HG03175 (cell line): ENCODE measurements around the gene CCDC78.
A peak's percentile ranks its signal among the peaks of the same experiment; 100 is the strongest.
"Not testable (repeated sequence)": the region's sequence is repeated elsewhere in the genome, so short reads cannot be mapped to it uniquely, and the experiment has no call there.

Experiments
- ATAC-seq: cut with Tn5 transposase; IDR thresholded peaks from one replicate; pipeline ENCODE4 v1.9.1; 2021; ENCODE audit warnings: mild to moderate bottlenecking, moderate library complexity; ENCODE audit not compliant: unreplicated experiment

Gene CCDC78

DNA sequence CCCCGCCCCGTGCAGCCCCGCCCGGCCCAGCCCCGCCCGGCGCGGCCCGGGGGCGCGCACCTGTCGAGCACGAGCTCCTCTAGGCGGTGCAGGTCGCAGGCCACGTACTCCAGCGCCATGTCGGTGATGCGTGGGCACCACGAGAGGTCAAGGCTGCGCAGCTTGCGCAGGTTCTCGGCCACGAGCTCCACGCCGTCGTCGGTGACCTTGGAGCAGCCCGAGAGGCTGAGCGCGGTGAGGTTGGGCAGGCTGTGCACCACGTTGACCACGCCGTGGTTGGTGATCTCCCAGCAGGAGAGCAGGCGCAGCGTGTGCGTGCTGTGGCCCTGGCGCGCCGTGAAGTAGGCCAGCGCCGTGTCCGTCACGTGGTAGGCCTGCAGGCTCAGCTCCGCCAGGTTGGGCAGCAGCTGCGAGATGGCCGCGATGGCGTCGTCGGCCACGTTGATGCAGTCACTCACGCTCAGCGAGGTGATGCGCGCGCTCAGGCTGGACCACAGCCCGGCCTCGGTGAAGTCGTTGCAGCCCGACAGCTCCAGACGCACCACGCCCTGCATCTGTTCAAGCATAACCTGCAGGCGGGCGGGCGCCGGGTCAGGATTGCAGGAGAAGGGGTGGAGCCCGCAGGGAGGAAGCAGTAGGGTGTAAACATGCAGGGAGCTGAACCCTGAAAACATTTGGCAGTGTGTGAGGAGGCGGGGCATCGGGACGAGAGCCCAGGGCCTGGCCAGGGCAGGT is 30.7 kb downstream of the CCDC78 start:
- ATAC-seq = no peak

DNA sequence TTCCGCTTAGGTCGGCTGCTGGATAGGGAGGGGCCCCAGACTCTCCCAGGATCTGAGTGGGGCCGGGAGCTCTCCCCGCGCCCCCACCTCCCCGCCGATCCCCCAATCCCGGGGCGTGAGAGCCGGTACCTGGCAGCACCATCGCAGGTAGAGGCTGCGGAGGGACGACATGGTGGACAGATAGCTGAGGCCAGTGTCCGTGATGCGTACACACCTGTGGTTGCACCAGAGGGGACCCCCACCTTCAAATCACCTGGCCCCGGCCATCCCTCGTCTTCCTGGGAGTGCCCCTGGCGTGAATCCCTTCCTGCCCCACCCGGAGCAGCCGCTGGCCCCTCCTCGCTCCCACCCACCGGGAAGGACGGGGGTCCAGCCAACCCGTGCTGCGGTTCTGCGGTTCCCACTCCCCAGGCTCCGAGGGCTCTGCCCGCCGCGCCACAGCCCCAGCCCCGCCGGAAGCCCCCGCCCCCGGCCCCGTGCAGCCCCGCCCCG is 31.3 kb downstream of the CCDC78 start:
- no peak for ATAC-seq

- no peak for ATAC-seq
These were observed 31.9 kb downstream of the CCDC78 start for GRCh38 chr16:694187-694862.

DNA sequence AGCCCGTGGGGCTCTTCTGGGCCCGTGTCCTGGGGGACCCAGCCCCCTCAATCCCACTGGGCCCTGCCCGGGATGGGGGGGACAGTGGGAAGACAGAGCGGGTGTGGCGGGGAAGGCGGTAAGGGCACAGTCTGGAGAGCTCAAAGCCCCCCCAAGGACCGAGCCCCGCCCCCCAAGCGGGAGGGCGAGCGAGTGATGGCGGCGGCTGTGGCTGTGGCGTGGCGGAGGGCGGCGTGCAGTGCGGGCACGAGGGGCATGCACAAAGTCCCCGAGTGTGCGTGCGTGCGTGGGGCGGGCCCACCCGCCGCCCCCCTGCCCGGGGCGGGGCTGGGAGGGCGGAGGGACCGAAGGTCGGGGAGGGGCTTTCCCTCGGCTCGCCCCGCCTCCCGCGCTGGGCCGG is 32.5 kb downstream of the CCDC78 start:
- no peak for ATAC-seq

- no peak for ATAC-seq
These were observed 32.9 kb downstream of the CCDC78 start for GRCh38 chr16:693364-693763.

DNA sequence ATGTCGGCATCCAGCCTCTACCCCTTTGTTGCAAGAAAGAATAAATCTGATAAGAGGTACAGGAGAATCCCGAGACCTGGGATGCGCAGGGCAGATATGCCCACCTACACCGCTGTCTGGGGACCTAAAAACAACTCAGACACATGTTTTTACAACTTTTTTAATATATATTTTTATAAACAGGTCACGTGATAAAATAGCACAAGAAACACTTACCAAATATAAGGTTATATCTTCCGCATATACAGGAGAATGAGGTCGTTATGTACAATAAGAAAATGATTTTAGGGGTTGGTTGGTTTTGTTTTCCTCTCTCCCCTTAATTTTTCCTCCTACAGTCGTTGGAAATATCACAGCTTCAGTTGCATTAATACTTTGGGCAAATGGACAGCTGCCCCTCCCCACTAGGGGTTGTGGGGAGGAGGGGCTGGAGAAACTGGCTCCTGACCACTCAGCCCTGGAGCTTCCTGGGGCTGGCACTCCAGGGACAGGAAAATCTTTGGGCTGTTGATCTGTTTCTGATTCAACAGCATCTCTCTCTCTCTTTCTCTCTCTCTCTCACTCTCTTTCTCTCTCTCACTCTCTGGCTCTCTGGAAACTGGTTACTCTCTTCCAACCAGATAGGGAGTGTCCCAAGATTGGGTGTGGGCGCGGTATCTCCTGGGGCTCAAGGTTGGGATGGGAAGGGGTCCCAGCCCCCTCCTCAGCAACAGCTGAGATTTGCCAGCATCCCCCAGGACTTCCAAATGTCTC is 33.7 kb downstream of the CCDC78 start:
- ATAC-seq = no peak

GRCh38 chr16:691242-691641 is 35.0 kb downstream of the CCDC78 start:
- ATAC-seq = not testable (repeated sequence)

DNA sequence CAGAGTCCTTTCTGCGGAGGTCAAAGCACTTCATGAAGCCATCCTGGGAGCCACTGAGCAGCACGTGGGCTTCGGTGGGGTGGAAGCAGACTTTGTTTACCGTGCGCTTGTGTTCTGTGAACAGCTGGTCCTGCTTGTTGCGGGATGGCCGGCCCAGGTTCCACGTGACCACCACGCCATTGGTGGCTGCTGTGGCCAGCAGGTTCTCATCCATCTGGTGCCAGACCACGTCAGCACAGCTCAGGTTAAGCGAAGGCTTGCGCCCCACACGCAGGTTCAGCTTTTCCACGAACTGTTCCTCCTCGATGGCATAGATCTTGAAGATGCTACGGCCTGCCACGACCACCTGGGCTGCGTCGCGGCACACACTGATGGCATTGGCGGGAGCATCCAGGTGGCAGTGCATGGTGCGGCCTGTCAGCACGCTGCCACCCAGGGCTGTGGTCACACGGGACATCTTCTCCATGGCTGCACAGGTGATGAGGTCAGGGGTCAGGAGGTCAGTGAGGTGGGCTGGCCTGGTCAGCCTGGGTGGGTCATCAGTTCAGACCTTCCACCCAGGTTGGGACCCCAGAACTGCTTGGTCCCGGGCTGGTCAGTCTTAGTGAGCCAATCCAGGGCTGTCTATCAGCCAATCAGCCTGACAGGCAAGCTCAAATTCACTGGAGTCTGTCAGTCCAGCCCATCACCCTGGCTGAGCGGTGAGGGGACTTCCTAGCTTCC is 36.9 kb downstream of the CCDC78 start:
- ATAC-seq = no peak

DNA sequence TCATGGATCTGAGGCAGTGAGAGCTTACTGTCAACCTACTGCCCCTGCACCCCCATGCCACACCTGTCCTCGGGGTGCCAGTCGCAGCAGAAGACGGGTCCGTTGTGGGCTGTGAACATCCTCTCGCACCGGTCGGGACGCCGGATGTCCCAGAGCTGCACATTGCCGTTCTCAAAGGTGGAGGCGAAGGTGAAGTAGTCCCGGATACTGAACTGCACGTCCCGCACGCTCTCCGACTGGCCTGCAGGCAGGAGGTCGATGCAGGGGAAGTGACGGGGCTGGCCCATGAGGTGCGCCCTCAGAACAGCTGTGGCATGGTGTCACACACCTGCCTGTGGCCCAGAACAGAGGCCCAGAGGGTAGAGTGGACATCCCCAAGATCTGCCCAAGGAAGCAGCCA is 38.7 kb downstream of the CCDC78 start:
- no peak for ATAC-seq

- no peak for ATAC-seq
These were observed 39.6 kb downstream of the CCDC78 start for GRCh38 chr16:686459-687260.

DNA sequence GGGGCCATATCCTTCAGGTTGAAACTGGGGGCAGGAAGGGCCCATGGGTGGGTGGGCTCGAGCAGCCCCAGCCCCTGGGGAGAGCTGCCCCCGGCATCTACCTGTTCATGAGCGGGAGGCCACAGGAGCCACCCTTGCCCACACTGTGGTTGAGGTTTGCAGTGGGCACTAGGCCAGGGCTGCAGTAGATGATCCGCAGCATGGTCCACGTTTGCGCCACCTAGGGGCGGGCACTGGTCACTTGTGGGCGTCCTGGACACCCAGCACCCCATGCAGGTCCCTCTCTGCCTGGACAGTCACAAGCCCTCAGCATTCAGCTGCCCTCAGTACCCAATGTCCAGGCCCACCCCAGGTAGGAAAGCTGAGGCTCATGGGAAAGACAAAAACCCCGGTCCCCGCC is 40.3 kb downstream of the CCDC78 start:
- ATAC-seq = no peak

- ATAC-seq = no peak
These were observed 41.1 kb downstream of the CCDC78 start for GRCh38 chr16:684961-685696.

DNA sequence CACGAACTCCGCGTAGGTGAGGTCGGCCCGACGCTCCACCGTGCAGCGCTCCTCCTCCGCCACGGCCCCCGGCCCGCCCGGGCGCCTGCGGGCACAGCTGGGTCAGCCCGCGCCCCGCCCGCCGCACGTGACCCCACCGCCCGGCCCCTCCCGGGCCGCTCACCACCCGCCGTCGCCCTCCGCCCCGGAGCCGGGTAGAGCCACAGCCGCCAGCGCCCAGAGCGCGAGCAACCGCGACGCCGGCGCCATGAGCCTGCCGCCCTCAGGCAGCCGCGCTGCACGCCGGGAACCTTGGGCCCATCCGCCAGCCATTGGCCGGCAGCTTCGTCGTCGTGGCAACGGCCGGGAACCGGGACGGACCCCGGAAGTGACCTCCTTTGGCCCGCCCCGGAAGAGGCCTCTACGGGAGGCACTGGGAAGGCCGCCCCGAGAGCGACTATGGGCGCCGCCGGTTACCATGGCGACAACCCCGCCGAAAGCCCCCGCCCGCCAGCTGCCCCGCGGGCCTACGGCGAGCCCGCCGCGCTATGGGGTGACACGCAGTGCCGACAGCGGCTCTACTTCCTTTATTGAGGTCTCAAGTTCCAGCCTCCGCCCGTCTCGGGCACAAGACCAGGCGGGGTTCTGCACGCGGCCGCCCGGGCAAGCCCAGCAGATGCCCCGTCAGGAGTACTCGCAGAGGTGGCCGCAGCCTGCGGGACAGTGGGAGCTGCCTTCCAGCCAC is 42.0 kb downstream of the CCDC78 start, which contains the start of gene JMJD8:
Gene JMJD8, minus strand, starts transcription at position 264 of the 724 bp plus-strand sequence. Its CDS starts 15 bp downstream, at position 249.
- peak; percentile 65 for ATAC-seq

DNA sequence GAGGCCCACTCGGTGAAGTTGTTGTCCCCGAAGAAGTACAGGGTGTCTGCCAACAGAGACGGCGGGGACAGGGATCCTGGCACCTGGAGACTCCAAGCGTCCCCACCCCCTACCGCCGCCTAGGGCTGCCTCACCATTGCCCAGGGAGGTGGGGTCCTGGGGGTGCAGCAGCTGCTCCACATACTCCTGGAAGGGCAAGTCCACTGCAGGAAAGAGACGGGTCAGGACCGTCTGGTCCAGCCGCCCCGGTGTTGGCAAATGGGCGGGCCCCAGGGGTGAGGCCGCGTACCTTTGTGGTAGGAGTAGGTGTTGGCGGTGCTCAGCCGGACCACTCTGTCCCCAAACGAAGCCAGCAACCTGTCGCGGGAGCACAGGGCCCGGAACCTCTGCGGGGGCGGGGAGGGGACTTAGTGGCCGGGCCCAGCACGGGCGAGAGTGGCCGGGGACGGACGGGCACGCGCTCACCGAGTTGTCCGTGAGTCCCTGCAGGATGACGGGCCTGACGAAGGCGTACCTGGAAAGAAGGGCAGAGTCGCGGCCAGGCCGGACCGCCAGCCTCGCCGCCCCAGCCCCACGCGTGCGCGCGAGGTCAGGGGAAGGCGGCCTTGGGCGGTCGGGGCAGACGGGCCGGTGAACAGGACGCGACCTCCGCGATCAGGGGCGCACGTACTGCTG is 42.7 kb downstream of the CCDC78 start:
- ATAC-seq = no peak

GRCh38 chr16:682493-683395 is 43.5 kb downstream of the CCDC78 start:
- no peak for ATAC-seq

DNA sequence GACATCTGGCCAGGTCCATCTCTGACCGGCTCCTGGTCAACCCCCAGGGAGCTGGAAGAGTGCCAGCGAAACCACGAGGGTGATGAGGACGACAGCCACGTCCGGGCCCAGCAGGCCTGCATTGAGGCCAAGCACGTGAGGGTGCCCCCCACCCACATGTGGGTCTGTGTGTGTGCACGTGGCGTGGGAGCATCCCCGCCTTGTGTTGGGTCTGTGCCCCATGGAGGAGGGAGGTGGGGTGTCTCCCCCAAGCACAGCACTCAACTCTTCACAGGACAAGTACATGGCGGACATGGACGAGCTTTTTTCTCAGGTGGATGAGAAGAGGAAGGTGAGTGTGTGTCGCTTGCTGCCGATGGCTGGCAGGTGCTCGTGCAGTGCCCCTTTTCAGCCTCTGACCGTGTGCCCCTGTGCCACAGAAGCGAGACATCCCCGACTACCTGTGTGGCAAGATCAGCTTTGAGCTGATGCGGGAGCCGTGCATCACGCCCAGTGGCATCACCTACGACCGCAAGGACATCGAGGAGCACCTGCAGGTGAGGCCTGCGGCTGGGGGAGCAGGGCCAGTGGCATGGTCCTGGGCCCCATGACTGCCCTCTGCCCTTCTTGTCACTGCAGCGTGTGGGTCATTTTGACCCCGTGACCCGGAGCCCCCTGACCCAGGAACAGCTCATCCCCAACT is 44.4 kb downstream of the CCDC78 start:
- no peak for ATAC-seq
